GM12892 (cell line): ENCODE results near the gene CALM3.

Experiments
- POLR2A ChIP-seq: IDR thresholded peaks from 2 replicates; pipeline ENCODE4 v1.6.1; 2011; ENCODE audit warnings: low read depth, low read length, control low read depth
- POLR2AphosphoS5 ChIP-seq: IDR thresholded peaks from 2 replicates; pipeline ENCODE4 v1.6.1; 2011; ENCODE audit warnings: low read depth, low read length, control low read depth

- TF ChIP-seq POLR2A (no peak), POLR2AphosphoS5 (no peak)
Observed at GRCh38 chr19:46599716-46600373, 1.3 kb upstream of the CALM3 start.
